Measurements from ENCODE around the gene NBEA.

DNA sequence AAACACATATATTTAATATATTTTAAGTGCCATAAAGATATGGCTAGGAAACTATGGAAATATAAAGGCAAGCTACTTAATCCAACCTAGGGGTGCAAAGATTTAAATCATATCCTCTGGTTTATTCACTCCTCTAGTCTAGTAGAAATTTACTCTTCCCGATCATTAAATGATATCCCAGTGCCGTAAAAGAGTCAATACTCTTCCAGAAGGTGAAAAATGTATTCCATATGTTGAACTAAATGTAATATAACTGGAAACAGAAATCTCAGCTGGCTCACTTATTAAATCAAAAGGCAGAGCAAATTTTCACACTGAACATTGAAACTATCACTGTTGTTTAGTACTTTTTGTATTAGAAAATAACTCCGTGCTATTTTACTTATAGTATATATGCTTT is 523.3 kb downstream of the NBEA start:
- TF ChIP-seq, protein P1, sequence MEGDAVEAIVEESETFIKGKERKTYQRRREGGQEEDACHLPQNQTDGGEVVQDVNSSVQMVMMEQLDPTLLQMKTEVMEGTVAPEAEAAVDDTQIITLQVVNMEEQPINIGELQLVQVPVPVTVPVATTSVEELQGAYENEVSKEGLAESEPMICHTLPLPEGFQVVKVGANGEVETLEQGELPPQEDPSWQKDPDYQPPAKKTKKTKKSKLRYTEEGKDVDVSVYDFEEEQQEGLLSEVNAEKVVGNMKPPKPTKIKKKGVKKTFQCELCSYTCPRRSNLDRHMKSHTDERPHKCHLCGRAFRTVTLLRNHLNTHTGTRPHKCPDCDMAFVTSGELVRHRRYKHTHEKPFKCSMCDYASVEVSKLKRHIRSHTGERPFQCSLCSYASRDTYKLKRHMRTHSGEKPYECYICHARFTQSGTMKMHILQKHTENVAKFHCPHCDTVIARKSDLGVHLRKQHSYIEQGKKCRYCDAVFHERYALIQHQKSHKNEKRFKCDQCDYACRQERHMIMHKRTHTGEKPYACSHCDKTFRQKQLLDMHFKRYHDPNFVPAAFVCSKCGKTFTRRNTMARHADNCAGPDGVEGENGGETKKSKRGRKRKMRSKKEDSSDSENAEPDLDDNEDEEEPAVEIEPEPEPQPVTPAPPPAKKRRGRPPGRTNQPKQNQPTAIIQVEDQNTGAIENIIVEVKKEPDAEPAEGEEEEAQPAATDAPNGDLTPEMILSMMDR (IDR thresholded peaks at IDR 0.05; ENCODE audit: insufficient read depth, low read length): no peak
- TF ChIP-seq SPI1 (IDR thresholded peaks at IDR 0.05; ENCODE audit: borderline replicate concordance, low read depth): no peak
- TF ChIP-seq, protein P2, sequence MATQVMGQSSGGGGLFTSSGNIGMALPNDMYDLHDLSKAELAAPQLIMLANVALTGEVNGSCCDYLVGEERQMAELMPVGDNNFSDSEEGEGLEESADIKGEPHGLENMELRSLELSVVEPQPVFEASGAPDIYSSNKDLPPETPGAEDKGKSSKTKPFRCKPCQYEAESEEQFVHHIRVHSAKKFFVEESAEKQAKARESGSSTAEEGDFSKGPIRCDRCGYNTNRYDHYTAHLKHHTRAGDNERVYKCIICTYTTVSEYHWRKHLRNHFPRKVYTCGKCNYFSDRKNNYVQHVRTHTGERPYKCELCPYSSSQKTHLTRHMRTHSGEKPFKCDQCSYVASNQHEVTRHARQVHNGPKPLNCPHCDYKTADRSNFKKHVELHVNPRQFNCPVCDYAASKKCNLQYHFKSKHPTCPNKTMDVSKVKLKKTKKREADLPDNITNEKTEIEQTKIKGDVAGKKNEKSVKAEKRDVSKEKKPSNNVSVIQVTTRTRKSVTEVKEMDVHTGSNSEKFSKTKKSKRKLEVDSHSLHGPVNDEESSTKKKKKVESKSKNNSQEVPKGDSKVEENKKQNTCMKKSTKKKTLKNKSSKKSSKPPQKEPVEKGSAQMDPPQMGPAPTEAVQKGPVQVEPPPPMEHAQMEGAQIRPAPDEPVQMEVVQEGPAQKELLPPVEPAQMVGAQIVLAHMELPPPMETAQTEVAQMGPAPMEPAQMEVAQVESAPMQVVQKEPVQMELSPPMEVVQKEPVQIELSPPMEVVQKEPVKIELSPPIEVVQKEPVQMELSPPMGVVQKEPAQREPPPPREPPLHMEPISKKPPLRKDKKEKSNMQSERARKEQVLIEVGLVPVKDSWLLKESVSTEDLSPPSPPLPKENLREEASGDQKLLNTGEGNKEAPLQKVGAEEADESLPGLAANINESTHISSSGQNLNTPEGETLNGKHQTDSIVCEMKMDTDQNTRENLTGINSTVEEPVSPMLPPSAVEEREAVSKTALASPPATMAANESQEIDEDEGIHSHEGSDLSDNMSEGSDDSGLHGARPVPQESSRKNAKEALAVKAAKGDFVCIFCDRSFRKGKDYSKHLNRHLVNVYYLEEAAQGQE (IDR thresholded peaks at IDR 0.05; ENCODE audit: insufficient replicate concordance, low read depth): no peak
